Fibroblast of villous mesenchyme (primary cell): Measurements from ENCODE around the gene GJD4. TPM values are rescaled to one million over a fixed set of nuclear protein-coding genes. Genes with fewer than 3 reads are reported as not detected.

Experiments
- DNase-seq: peaks from one replicate; pipeline ENCODE4 v3.0.0-alpha.2; 2010; ENCODE audit warnings: low read depth
- H3K4me3 ChIP-seq: 2 replicates; pipeline ENCODE4 v1.5.1; 2011; ENCODE audit warnings: low read depth, mild to moderate bottlenecking, low read length
- total RNA-seq: library from RNA; depleted of rRNA; stranded (reverse); fragments of >200 nt; gene quantifications from 2 replicates; pipeline ENCODE4 v1.2.3, GENCODE V29; 2012
- TF ChIP-seq, protein P1 (sequence below): IDR thresholded peaks from 2 replicates; pipeline ENCODE4 v1.5.1; 2012; ENCODE audit warnings: low read depth, mild to moderate bottlenecking, low read length; ENCODE audit not compliant: insufficient read depth

Gene GJD4, protein sequence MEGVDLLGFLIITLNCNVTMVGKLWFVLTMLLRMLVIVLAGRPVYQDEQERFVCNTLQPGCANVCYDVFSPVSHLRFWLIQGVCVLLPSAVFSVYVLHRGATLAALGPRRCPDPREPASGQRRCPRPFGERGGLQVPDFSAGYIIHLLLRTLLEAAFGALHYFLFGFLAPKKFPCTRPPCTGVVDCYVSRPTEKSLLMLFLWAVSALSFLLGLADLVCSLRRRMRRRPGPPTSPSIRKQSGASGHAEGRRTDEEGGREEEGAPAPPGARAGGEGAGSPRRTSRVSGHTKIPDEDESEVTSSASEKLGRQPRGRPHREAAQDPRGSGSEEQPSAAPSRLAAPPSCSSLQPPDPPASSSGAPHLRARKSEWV
- total RNA-seq: not detected in 2 replicates

GRCh38 chr10:35605191-35605590 is at the start of gene GJD4:
TSS of gene GJD4 (plus strand) at chr10:35605341. CDS start at chr10:35605568, 227 bp downstream.
- H3K4me3 ChIP-seq: no peak within 1 kb of the TSS
- DNase-seq: no peak
- TF ChIP-seq, protein P1, sequence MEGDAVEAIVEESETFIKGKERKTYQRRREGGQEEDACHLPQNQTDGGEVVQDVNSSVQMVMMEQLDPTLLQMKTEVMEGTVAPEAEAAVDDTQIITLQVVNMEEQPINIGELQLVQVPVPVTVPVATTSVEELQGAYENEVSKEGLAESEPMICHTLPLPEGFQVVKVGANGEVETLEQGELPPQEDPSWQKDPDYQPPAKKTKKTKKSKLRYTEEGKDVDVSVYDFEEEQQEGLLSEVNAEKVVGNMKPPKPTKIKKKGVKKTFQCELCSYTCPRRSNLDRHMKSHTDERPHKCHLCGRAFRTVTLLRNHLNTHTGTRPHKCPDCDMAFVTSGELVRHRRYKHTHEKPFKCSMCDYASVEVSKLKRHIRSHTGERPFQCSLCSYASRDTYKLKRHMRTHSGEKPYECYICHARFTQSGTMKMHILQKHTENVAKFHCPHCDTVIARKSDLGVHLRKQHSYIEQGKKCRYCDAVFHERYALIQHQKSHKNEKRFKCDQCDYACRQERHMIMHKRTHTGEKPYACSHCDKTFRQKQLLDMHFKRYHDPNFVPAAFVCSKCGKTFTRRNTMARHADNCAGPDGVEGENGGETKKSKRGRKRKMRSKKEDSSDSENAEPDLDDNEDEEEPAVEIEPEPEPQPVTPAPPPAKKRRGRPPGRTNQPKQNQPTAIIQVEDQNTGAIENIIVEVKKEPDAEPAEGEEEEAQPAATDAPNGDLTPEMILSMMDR: no peak

- no peak overlapping the region for H3K4me3 ChIP-seq
- TF ChIP-seq, protein P1: no peak
- DNase-seq: no peak
These were observed 48.9 kb upstream of the GJD4 start for GRCh38 chr10:35555962-35556930.

DNA sequence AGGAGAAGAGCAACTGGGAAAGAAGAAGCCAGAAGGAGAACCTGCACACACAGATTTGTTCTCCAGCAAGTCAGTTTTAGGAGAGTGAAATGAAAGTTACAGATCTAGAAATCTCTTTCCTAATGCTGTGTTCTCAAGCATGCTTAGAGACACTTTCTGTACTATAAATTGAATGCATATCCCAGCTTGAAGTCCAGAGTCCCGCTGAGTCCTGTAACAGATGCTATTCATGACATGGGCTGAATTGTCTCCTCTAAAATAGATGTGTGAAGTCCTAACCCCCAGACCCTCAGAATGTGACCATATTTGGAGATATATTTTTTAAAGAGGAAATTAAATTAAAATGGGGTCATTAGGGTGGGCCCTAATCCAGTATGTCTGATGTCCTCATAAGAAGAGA is 46.9 kb upstream of the GJD4 start:
- TF ChIP-seq, protein P1: no peak
- no peak for DNase-seq
- H3K4me3 ChIP-seq: no peak overlapping the region

DNA sequence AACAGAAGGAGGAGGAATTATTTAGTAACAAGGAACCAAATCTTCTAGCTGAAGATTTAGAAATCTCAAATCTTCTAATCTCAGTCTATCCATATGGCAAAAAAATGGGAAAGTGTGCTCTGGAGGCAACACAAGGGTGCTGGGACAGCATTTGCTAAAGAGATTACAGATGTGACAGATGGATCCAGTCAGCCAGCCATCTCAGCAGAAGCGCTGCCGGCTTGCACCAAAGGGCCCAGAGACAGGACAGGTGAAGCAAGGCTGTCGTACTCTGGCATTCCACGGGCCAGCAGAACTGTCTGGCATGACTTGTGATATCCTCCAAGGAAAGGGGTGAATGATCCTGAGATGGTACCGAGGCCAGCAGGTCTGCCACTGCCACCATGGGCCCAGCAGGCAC is 45.7 kb upstream of the GJD4 start:
- TF ChIP-seq, protein P1: no peak
- no peak overlapping the region for H3K4me3 ChIP-seq
- DNase-seq: no peak

DNA sequence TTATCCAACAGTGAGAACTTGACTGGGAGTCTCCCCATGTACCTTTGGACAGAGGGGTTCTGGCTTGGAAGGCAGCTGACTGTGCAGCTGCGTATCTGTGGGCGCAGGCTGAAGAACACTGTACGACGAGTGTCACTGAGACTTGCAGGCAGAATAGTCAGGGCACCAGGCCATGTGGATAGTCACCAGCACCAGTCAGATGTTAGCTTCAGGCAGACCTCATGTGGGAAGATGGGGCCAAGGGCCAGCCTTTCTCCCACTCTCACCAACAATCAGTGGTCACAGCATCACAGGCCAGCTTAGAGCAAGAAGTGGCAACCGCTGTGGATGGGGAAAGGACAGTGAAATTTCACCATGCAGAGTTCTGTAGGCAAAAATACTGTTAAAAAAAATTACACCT is 43.4 kb upstream of the GJD4 start:
- TF ChIP-seq, protein P1: no peak
- no peak overlapping the region for H3K4me3 ChIP-seq
- DNase-seq: no peak

DNA sequence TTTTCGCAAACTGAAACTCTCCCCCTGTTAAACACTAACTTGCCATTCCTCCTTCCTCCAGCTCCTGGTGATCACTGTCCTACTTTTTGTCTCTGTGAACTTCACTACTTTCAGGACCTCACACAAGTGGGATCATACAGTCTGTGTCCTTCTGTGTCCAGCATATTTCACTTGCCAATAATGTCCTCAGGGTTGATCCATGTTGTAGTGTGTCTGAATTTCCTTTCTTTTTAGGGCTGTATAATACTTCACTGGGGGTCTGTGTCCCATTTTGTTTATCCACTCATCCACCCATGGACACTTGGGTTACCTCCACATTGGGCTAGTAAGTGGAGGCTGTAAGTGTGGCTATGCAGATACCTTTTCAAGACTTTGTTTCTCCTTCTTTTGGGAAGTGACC is 42.7 kb upstream of the GJD4 start:
- TF ChIP-seq, protein P1: no peak
- DNase-seq: no peak
- H3K4me3 ChIP-seq: no peak overlapping the region
